H1 (cell line): ENCODE data around the gene ANKDD1A. TPM values are rescaled to one million over a fixed set of nuclear protein-coding genes. Genes with fewer than 3 reads are reported as not detected.

ENCODE experiments used
- ASH2L ChIP-seq: fragments of 200-600, 300-600 bp; sonication (generic); IDR thresholded peaks from one replicate; pipeline ENCODE4 v1.7.1; 2017; ENCODE audit warnings: low read length
- BACH1 ChIP-seq: IDR thresholded peaks from 2 replicates; pipeline ENCODE4 v1.6.1; 2012; ENCODE audit warnings: low read length, improper control_type of control experiment
- CREB1 ChIP-seq: IDR thresholded peaks from 2 replicates; pipeline ENCODE4 v1.6.1; 2012; ENCODE audit warnings: inconsistent platforms
- CTBP2 ChIP-seq: IDR thresholded peaks from 2 replicates; pipeline ENCODE4 v1.7.0; 2011; ENCODE audit warnings: borderline replicate concordance, mild to moderate bottlenecking, moderate library complexity, mixed read lengths, low read length; ENCODE audit not compliant: insufficient read depth, insufficient read length
- EGR1 ChIP-seq: IDR thresholded peaks from 2 replicates; pipeline ENCODE4 v1.6.1; 2011; ENCODE audit warnings: low read depth, low read length, borderline replicate concordance
- GABPA ChIP-seq: IDR thresholded peaks from 2 replicates; pipeline ENCODE4 v1.6.1; 2011; ENCODE audit warnings: mild to moderate bottlenecking, low read length, moderate library complexity, borderline replicate concordance; ENCODE audit not compliant: insufficient read depth
- JUN ChIP-seq: IDR thresholded peaks from 2 replicates; pipeline ENCODE4 v1.6.1; 2011; ENCODE audit warnings: low read depth, mild to moderate bottlenecking, improper control_type of control experiment, low read length
- KDM5A ChIP-seq: fragments of 200-600 bp; IDR thresholded peaks from 2 replicates; pipeline ENCODE4 v1.7.1; 2012; ENCODE audit warnings: mild to moderate bottlenecking, low read length, inconsistent platforms, mixed read lengths
- PHF8 ChIP-seq: fragments of 200-600 bp; sonication (generic); conservative IDR thresholded peaks from 2 replicates; pipeline ENCODE4 v1.7.1; 2012; ENCODE audit warnings: low read depth, mild to moderate bottlenecking, inconsistent platforms, low read length, moderate library complexity
- POU5F1 ChIP-seq: IDR thresholded peaks from 2 replicates; pipeline ENCODE4 v1.6.1; 2011; ENCODE audit warnings: low read depth, mild to moderate bottlenecking, low read length, moderate library complexity
- SP4 ChIP-seq: IDR thresholded peaks from 2 replicates; pipeline ENCODE4 v1.6.1; 2012; ENCODE audit warnings: low read length, inconsistent platforms
- ZNF274 ChIP-seq: IDR thresholded peaks from 2 replicates; pipeline ENCODE4 v1.7.0; 2012; ENCODE audit warnings: low read length, borderline replicate concordance; ENCODE audit errors: extremely low read depth
- polyA plus RNA-seq, 7 experiments: library from polyadenylated mRNA; depleted of rRNA in 3 of 7; stranded (reverse) in 5 of 7; unstranded in 2 of 7; fragments of >200 nt in 5 of 7; fragments of 200-250 nt in 2 of 7; gene quantifications; 1 replicate in 5 of 7; 2 replicates in 1 of 7; 4 replicates in 1 of 7; pipeline versions ENCODE4 v1.2.1 to v1.2.3, GENCODE V29; 2011 to 2013; ENCODE audit warnings: missing spikeins in 2 of 7, mixed read lengths in 2 of 7
- total RNA-seq: library from RNA; stranded (reverse); fragmentation: NEBNext Ultra II Directional; extraction: Animal tissue kit (Norgen Biotek cat#: 25700); gene quantifications from 2 replicates; pipeline ENCODE4 v1.2.1, GENCODE V29; 2021
- TF ChIP-seq, protein P1 (sequence below): IDR thresholded peaks from 2 replicates; pipeline ENCODE4 v1.6.1; 2012; ENCODE audit warnings: inconsistent platforms
- TF ChIP-seq, protein P2 (sequence below): IDR thresholded peaks from 2 replicates; pipeline ENCODE4 v1.6.1; 2012; ENCODE audit warnings: inconsistent platforms
- TF ChIP-seq, protein P3 (sequence below), 3 experiments: IDR thresholded peaks; 1 replicate in 2 of 3; 2 replicates in 1 of 3; pipeline versions ENCODE4 v1.5.1 to v1.6.1; 2011; ENCODE audit warnings: low read length in 3 of 3, mild to moderate bottlenecking in 3 of 3, inconsistent platforms in 2 of 3, low read depth in 1 of 3, moderate library complexity in 1 of 3; ENCODE audit not compliant: insufficient read depth in 1 of 3; ENCODE audit errors: control extremely low read depth in 1 of 3
- TF ChIP-seq, protein P4 (sequence below): IDR thresholded peaks from 2 replicates; pipeline ENCODE4 v1.6.1; 2011; ENCODE audit warnings: low read length, improper control_type of control experiment

ANKDD1A gene
- total and polyA plus RNA-seq, 2 of the 8 experiments (the other 6 are each of a cell fraction or from before 2014, with no cell fraction given), result 4.1 to 5.0 TPM

DNA sequence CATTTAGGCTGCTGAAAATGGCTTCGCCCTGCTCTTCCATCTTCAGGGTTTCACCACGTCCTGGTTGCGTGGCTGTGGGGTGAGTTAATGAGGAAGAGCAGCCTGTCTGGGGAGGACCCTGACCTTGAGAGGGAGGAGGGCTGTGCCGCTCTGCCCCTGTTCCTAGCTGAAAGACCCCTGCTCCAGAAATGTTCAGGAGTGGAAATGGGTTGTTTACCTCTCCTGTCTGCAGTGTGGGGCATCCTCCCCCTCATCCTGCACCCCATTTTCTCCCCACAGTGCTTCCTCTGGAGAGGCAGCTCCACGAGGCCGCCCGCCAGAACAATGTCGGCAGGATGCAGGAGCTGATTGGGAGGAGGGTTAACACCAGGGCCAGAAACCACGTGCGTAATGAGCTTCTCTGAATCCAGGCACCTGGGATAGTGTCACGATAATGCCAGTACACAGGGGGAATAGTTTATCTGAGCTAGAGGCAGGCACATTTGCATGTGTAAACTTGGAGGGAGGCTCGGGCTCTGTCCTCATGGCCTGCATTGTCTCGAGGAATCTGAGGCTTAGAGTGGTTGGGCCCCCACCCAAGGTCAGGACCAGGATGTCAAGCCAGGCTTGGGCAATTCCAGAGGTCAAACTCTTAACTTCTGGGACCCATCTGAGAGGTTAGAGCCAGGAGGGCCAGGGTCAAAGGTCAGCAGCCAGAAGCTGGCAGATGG lies 4.0 kb downstream of the ANKDD1A start (continued):
- TF ChIP-seq JUN, result no peak
- TF ChIP-seq CREB1, result 0 out of 2 replicates have a peak, but pooled peaks have one; percentile 8
- no peak for TF ChIP-seq SP4
- no peak for TF ChIP-seq POU5F1
- no peak for TF ChIP-seq PHF8
- TF ChIP-seq, protein P1, sequence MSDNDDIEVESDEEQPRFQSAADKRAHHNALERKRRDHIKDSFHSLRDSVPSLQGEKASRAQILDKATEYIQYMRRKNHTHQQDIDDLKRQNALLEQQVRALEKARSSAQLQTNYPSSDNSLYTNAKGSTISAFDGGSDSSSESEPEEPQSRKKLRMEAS, result peak; percentile 96
- TF ChIP-seq BACH1, result no peak
- no peak for TF ChIP-seq ZNF274
- TF ChIP-seq ASH2L, result no peak
- no peak for TF ChIP-seq GABPA
- TF ChIP-seq KDM5A, result no peak
- TF ChIP-seq, protein P2, sequence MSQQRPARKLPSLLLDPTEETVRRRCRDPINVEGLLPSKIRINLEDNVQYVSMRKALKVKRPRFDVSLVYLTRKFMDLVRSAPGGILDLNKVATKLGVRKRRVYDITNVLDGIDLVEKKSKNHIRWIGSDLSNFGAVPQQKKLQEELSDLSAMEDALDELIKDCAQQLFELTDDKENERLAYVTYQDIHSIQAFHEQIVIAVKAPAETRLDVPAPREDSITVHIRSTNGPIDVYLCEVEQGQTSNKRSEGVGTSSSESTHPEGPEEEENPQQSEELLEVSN, result peak; percentile 94
- no peak for TF ChIP-seq EGR1
- TF ChIP-seq CTBP2, result no peak
- TF ChIP-seq, protein P3, sequence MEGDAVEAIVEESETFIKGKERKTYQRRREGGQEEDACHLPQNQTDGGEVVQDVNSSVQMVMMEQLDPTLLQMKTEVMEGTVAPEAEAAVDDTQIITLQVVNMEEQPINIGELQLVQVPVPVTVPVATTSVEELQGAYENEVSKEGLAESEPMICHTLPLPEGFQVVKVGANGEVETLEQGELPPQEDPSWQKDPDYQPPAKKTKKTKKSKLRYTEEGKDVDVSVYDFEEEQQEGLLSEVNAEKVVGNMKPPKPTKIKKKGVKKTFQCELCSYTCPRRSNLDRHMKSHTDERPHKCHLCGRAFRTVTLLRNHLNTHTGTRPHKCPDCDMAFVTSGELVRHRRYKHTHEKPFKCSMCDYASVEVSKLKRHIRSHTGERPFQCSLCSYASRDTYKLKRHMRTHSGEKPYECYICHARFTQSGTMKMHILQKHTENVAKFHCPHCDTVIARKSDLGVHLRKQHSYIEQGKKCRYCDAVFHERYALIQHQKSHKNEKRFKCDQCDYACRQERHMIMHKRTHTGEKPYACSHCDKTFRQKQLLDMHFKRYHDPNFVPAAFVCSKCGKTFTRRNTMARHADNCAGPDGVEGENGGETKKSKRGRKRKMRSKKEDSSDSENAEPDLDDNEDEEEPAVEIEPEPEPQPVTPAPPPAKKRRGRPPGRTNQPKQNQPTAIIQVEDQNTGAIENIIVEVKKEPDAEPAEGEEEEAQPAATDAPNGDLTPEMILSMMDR (IDR thresholded peaks at IDR 0.05; ENCODE audit: control extremely low read depth in 1 of 3, insufficient read depth in 1 of 3, low read depth in 1 of 3, low read length in 3 of 3), result no peak
- TF ChIP-seq, protein P4, sequence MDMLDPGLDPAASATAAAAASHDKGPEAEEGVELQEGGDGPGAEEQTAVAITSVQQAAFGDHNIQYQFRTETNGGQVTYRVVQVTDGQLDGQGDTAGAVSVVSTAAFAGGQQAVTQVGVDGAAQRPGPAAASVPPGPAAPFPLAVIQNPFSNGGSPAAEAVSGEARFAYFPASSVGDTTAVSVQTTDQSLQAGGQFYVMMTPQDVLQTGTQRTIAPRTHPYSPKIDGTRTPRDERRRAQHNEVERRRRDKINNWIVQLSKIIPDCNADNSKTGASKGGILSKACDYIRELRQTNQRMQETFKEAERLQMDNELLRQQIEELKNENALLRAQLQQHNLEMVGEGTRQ, result no peak
